Measurements from ENCODE around the gene AFG1L. TPM values are rescaled to one million over a fixed set of nuclear protein-coding genes. Genes with fewer than 3 reads are reported as not detected.

AFG1L gene
- total and polyA plus RNA-seq, 2 experiments from 2014 or later: 4.1 to 8.7 TPM

GRCh38 chr6:108366236-108366635, 71.4 kb downstream of the AFG1L start (continued):
- no peak for TF ChIP-seq REST (IDR thresholded peaks at IDR 0.05; ENCODE audit: unreplicated experiment)
- TF ChIP-seq JUNB (IDR thresholded peaks at IDR 0.05; ENCODE audit: unreplicated experiment): no peak

GRCh38 chr6:108368431-108369030, 73.7 kb downstream of the AFG1L start:
- Histone ChIP-seq H4K20me1 (replicated peaks; ENCODE audit: insufficient read depth) (no peaks in the 10 kb centered on the region), H3F3A (replicated peaks; ENCODE audit: low read depth) (no peaks in the 10 kb centered on the region), H3K79me2 (replicated peaks; ENCODE audit: insufficient read depth) (no peaks in the 10 kb centered on the region), H3K27me3 (ENCODE audit: insufficient read depth) (no peaks in the 10 kb centered on the region), H3K9me2 (ENCODE audit: insufficient read depth) (no peaks in the 10 kb centered on the region), H3K36me3 (ENCODE audit: insufficient read depth) (no peaks in the 10 kb centered on the region), H3K4me3 (no peak overlapping the region), H3K4me2 (no peak overlapping the region), H3K4me1 (ENCODE audit: insufficient read depth) (0 out of 2 replicates have a peak, but pooled peaks cover 4% of the 10 kb centered on the region), H3K27ac (ENCODE audit: low read depth) (no peak overlapping the region), H2AFZ (no peak overlapping the region)
- H3K4me1 Mint-ChIP-seq: peaks cover 7% of the 10 kb centered on the region; the same call in 2 of the 3 replicates
- no peak overlapping the region for H3K4me3 Mint-ChIP-seq
- H3K36me3 Mint-ChIP-seq (ENCODE audit: low read depth): no peaks in the 10 kb centered on the region
- no peaks in the 10 kb centered on the region for H3K9me3 Mint-ChIP-seq
- DNase-seq (ENCODE audit: low spot score): no peak
- peak; percentile 34; the same call in 2 of the 3 replicates for ATAC-seq
- H3K27ac Mint-ChIP-seq: no peak overlapping the region
- H3K27me3 Mint-ChIP-seq (ENCODE audit: insufficient read depth, low read depth, poor library complexity): no peaks in the 10 kb centered on the region
- TF ChIP-seq CTCF (conservative IDR thresholded peaks at IDR 0.05; ENCODE audit: low read depth in 2 of 2): no peak
- no peak for TF ChIP-seq CREB1 (CRISPR knock-in tag; IDR thresholded peaks at IDR 0.05; ENCODE audit: low read depth)
- TF ChIP-seq POLR2AphosphoS5 (IDR thresholded peaks at IDR 0.05; ENCODE audit: low read depth): no peak
- TF ChIP-seq ETS1 (IDR thresholded peaks at IDR 0.05): no peak
- no peak for TF ChIP-seq EZH2phosphoT487 (IDR thresholded peaks at IDR 0.05; ENCODE audit: unreplicated experiment)
- no peak for TF ChIP-seq STAT1 (IDR thresholded peaks at IDR 0.05; ENCODE audit: unreplicated experiment)
- TF ChIP-seq ZNF331 (CRISPR knock-in tag; IDR thresholded peaks at IDR 0.05; ENCODE audit: low read depth): no peak
- no peak for TF ChIP-seq EZH2 (IDR thresholded peaks at IDR 0.05; ENCODE audit: low read depth, unreplicated experiment)
- no peak for TF ChIP-seq JUNB (IDR thresholded peaks at IDR 0.05; ENCODE audit: unreplicated experiment)
- TF ChIP-seq ZNF114 (CRISPR knock-in tag; IDR thresholded peaks at IDR 0.05): no peak
- no peak for TF ChIP-seq NANOG (IDR thresholded peaks at IDR 0.05; ENCODE audit: borderline replicate concordance)
- no peak for TF ChIP-seq ZNF462 (CRISPR knock-in tag; IDR thresholded peaks at IDR 0.05)

All from GM23338 (cell line).